Heart left ventricle (tissue), 13 donors: ENCODE measurements around the gene CPEB1.

Experiments used
- CTCF ChIP-seq, 12 donors: fragments of 200-600 bp; sonication (generic) in 4 of 12; IDR thresholded peaks; one replicate each; pipeline versions ENCODE4 v1.5.0 to v1.8.0; 2018 to 2022; ENCODE audit warnings: antibody characterized with exemption in 12 of 12, mild to moderate bottlenecking in 5 of 12
- POLR2A ChIP-seq, 2 donors: fragments of 450-650 bp; IDR thresholded peaks; one replicate each; pipeline ENCODE4 v1.6.1; 2017; ENCODE audit warnings: antibody characterized with exemption in 2 of 2, mild to moderate bottlenecking in 2 of 2, moderate library complexity in 2 of 2
- donor health status: ischemic (EF 13 %, LVEDD 7.1; RV severe dilation, severe dysfunction).
- donor health status: DM: no; HTN: yes; CAD: no.
- donor health status: DM: no; HTN: no; CAD: no.
- donor health status: ischemic (EF 25% LVEDD 6.9; RV normal size, moderate dysfunction).
- donor health status: ischemic (EF 25% LVEDD 5.7; RV mildly dilated, moderate dysfunction).
- donor health status: ischemic (EF 35%, LVEDD 5.7; RV mildly dilated, moderate dysfunction).
- donor health status: nonischemic (EF 11% LVEDD 7.7; RV severe dilation, severe dysfunction).
- donor health status: DM: yes; HTN: yes; CAD: no.
- donor health status: PGD.
- donor health status: ischemic (EF 29% LVEDD 5.4; RV normal size, mild dysfunction).
- donor health status: nonischemic (EF 23%, LVEDD 6.1; RV moderate dilation, normal function).

DNA sequence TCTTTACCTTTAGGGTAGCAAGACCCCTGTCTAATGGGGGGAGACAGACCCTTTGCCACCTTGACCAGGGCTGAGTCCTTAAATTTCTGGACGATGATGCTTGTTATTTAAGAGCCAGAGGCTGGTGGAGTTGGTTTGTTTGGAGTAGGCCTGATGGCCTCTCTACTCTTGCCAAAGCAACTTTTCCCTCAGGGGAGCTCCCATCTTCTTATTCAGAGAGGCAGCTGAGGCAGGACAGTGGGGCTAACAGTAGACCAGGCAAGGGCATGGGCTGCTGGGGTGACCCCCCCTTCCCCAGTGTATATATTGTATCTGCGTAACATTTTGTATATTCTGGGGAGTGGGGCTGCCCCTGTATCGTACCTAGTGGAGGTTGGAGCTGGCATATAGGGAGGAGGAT is 117.2 kb downstream of the CPEB1 start:
- no peak for TF ChIP-seq POLR2A (IDR thresholded peaks at IDR 0.05)
- no peak for TF ChIP-seq CTCF (IDR thresholded peaks at IDR 0.05)
